GM18870 (cell line): Measurements from ENCODE around the gene CAPZB.
"Not testable (repeated sequence)": the region's sequence is repeated elsewhere in the genome, so short reads cannot be mapped to it uniquely, and the experiment has no call there.

Experiments used
- ATAC-seq: cut with Tn5 transposase; IDR thresholded peaks from one replicate; pipeline ENCODE4 v1.9.1; 2021; ENCODE audit warnings: moderate library complexity; ENCODE audit not compliant: unreplicated experiment

CAPZB gene

GRCh38 chr1:19315378-19316198 lies 169.8 kb downstream of the CAPZB start:
- ATAC-seq: no peak

GRCh38 chr1:19313961-19314882 lies 171.1 kb downstream of the CAPZB start:
- ATAC-seq: no peak

GRCh38 chr1:19313636-19313959 lies 171.7 kb downstream of the CAPZB start:
- no peak for ATAC-seq

- ATAC-seq: no peak
These were observed 172.3 kb downstream of the CAPZB start for GRCh38 chr1:19312782-19313635.

GRCh38 chr1:19311931-19312781 lies 173.2 kb downstream of the CAPZB start, which contains the start of the genes AKR7A2 and SLC66A1:
TSS of gene AKR7A2 (minus strand) at chr1:19312144. CDS start at chr1:19312124, 20 bp downstream.
TSS of gene SLC66A1 (plus strand) at chr1:19312326. CDS start at chr1:19317678, 5,352 bp downstream.
- ATAC-seq: no peak

DNA sequence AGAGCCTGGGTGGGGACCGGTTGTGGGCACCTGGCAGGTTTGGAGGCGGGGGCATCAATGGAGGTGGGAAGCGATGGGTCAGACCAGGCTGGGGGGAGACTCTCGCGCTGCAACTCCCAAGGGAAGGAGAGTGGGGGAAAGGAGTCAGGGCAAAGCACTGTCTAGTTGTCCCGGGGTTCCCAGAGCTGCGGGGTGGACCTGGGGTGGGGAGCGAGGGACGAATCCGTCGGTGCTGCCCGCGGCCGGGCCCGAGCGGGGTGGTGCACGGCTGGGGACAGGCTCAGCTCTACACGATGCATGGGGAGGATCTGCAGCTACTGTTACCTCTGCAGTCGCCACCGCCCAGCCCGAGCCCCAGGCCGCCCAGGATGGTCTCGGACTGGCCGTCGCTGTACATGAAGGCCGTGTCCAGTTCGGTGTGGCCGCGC lies 173.8 kb downstream of the CAPZB start:
- ATAC-seq: no peak

DNA sequence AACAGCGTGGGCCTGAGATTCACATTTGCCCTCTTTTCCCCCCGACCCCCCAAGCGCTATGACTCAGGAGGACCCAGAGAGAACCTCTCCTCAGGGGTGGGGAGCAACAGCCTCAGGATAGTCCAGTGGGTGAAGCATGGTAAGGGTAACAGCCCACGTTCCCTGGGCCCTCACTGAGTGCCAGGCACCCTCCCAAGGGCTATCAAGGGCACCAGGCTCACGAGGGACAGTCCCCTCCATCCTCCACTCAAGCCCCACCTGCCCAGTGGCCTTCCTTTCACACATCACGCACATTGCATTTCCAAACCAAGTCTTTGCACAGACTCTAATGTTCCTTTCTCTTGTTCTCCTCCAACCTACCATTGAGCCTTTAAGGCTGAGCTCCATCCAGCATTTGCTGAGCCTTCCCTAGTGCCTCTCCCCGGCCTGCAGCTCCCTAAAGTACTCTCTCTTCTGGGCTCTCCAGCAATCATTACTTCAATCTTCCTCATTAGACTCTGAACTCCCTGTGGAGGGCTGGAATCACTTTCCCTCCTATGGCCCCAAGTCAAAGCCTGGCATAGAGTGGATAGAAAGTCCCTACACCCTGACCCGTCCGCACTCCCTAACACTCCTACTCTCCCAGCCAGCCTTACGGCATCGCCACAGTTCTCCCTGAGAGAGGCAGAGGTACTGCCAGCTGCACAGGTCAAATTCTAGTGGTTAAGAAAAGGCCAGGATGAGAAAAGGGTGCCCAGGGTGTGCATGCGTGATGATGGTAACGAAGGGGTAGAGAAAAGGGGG lies 174.4 kb downstream of the CAPZB start:
- no peak for ATAC-seq

DNA sequence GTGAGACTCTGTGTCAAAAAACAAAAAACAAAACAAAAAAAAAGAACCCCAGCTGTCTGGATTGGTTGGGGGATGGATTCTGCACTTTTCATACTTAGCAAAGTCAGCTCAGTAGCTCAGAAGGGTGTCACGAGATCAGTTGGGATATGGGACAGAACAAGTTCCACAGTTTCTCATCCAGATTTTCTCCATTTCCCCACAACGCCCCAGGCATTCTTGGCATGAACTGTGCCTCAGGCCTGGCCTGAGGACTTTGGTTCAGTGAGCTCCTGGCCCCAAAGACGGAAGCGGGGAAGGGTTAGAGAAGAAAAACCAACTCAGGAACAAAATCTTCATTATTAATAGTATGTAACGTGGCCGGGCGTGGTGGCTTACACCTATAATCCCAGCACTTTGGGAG lies 175.3 kb downstream of the CAPZB start:
- no peak for ATAC-seq

DNA sequence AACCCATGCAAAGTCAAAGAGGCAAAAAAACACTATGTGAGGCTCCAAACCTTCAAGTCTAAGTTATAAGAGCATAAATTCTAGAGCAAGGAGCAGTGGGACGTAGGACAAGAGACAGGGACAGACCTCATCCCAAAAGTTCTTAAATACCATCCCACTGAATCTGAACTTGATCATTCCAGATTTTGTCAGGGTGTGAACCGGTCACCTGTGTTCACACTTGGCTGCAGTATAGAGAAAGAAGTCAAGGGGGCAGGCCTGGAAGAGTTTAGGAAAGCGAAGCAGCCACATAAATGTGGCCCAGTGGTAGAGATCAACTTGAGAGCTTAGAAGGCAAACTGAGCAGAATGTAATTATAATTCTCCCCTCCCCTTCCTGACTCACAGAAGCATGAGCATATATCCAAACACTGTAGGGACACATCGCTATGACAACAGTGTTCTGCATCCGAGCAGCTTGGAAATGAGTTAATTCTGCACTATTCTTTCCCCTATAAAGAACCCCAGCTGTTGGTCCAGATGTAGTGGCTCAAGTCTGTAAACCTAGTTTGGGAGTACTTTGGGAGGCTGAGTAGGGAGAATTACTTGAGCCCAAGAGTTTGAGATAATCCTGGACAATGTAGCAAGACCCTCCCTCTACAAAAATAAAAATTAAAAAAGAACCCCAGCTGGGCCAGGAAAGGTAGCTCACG lies 176.1 kb downstream of the CAPZB start:
- no peak for ATAC-seq

DNA sequence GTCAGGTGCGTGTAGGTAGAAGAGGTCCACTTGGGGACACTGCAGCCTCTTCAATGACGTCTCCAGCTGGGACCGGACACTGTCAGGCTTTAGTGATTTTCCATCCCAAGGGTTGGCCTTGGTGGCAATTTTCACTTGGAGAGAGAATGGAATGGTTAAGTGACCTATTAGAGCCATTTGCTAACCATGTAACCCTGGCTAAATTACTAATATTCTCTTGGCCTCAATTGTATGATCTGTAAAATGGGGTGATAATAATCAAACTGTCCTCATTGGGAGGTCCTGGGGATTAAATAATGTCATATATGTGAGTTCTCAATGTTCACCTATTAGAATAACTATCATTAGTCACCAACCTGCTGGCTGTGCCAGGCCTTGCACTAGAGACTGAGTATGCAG lies 176.8 kb downstream of the CAPZB start:
- ATAC-seq: no peak

- no peak for ATAC-seq
These were observed 177.4 kb downstream of the CAPZB start for GRCh38 chr1:19307794-19308508.

GRCh38 chr1:19306941-19307340 lies 178.4 kb downstream of the CAPZB start:
- no peak for ATAC-seq

DNA sequence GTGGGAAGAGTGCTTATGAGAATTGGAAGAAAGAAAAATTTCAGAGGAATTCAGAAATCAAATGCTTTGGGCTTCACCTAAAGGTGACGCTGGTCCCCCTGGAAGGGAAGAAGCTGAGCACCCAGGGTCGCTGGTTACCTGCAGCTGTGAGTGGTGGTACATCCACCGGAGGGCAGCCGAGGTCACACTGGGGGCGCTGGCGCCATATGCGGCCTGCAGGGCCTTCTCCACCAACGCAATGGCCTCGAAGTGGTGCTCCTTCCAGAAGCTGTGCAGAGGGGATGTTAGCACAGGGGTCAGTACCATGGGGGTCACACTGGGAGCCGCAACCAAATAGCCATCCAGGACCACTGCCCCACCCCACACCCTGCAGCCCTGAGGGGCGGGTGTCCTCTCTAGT lies 179.5 kb downstream of the CAPZB start:
- ATAC-seq: no peak

DNA sequence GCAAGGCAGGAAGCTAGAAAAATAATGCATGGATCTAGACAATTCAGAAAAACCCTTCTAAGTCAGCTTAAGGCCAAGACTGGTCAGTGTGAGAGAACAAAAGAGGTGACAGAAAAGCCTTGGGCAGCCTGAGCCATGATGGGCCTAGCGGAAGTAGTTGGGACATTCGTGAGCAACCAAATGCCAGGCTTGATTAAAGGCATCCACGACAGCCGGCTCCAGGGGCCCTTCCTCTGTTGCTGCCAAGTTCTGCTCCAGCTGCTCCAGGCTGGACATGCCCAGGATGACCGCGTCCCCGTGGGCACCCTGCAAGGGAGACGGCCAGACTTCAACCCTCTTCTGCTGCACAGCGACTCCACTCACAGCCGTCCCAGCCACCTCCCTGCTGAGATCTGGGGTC lies 181.3 kb downstream of the CAPZB start:
- ATAC-seq: not testable (repeated sequence)

DNA sequence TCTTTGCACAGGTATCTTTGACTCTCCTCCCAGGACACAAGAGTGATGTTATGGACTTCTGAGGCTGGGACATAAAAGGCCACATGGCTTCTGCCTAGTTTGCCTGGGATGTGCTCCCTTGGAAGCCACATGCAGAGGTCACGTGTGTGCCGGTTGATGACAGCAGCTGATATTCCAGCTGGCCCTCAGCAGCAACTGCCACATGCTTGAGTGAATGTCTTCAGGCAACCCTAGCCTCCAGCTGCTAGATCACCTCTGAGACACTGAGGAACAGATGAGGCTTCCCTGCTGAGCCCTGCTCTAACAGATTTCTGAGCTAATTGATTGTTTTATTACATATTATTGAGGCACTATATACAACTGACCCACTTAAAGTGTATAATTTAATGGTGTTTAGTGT lies 185.1 kb downstream of the CAPZB start:
- no peak for ATAC-seq

DNA sequence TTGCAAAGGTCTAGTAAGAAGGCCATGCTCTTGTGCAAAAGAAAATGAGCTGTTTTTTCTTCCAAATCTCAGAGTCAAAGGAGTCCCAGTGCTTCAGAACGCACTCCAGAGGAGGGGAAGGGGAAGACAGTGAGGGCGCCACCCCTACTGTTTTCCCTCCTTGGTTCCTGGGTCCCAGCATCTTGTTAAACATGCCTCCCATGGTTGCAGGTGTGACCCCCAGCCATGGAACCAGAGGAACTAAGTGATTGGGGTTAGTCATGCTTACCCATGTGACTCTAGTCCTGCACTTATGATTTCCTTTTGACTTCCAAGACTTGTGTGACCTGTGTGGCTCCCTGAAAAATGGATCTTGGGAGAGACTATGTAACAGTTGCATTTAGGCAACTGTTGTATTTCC lies 190.7 kb downstream of the CAPZB start:
- ATAC-seq: no peak

DNA sequence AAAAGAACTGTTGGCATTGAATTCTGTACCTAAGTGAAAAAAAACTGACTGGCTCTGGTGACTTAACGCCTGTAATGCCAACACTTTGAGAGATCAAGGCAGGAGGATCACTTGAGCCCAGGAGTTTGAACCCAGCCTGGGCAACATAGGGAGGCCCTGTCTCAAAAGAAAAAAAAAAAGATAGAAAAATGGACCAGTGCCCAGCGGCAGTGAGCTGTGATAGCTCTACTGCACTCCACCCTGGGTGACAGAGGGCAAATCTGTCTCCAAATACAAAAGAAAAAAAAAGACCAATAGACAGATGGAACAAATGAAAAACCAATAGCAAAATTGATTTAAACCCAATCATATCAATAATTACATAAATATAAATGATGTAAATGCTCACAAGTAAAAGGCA lies 196.1 kb downstream of the CAPZB start:
- no peak for ATAC-seq
